SHP77 (cell line): ENCODE measurements around the gene FOXA1.

Experiments
- DNase-seq, 2 experiments: peaks; one replicate each; lab custom pipeline; 2025; lab: John Stamatoyannopoulos, UW

Gene FOXA1

DNA sequence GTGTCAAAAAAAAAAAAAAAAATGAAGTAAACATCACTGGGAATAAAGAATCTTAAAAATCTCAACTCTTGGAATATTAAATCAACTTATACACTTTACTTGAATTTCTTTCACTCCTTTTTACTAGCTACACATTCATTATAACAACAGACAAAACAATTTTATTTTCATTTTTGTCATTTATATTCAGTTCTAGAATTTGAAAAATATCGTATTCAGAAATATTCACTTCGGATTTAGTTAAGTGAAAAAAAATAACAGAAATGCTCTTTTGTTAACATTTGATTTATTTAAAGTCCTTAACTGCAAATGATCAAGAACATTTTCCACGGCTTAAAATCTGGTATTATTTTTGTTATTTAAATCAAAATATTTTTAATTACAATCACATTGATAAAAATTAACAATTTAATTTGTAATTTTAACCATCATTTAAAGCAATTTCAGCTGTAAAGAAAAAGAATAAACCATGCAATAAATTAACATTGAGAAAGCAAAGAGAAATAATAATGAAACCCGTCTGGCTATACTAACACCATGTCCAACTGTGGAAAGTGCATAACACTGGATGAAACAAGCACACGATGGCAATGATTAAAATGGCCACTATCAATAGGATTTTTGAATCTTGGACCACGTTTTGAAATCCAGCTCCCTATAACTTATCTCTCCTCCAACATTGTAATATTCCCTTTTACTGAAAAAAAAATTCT is 5.2 kb downstream of the FOXA1 start:
- DNase-seq: peak; percentile 46 to 48

DNA sequence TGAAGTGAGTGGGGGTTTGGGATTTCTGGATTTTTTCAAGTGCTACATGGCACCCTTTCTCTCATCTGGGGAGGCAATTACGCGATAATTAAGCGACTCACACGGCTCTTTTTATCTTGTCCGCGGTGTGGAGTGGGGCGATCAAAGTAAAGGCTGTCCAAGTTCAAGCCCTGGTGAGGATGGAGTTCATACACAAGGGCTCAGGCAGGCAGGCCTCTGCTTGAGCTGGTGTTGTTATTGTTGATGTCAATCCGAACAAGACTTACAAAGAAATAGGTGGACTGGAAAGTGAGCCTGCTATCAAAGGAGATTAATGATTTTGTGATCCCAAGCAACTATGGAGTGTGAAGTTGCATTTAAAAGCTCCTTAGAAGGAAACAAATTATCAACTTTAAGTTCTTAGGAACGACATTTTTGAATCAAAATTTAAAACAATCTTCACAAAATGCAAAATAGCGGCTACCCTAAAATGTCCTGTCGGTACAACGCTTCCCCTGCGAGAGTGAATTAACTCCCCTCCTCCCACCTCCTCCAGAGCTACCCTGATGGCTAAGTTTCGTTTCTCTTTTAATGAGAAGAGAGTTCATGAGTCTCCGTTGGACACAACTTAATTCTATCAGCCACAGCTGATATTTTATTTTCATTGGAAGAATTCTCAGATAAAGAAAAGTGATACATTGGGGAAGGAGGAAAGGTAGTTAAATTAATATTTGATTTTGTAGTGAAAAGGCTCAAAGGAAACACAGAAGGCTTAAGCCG is 5.9 kb downstream of the FOXA1 start:
- peak; percentile 59 to 60 for DNase-seq

DNA sequence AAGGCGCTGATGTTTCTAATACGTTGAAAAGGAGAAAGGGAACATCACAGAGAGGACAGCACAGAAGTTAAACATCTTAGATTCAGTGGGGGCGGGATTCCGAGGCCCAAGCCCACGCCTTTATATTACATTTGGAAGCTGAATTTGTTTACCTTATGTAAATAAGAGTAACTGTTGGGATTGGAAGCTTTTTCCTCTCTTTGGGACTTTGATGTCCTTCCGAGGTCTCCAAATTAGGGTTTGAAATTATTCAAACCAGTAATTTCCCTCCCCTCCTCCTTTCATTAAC is 6.4 kb downstream of the FOXA1 start:
- DNase-seq: no peak

DNA sequence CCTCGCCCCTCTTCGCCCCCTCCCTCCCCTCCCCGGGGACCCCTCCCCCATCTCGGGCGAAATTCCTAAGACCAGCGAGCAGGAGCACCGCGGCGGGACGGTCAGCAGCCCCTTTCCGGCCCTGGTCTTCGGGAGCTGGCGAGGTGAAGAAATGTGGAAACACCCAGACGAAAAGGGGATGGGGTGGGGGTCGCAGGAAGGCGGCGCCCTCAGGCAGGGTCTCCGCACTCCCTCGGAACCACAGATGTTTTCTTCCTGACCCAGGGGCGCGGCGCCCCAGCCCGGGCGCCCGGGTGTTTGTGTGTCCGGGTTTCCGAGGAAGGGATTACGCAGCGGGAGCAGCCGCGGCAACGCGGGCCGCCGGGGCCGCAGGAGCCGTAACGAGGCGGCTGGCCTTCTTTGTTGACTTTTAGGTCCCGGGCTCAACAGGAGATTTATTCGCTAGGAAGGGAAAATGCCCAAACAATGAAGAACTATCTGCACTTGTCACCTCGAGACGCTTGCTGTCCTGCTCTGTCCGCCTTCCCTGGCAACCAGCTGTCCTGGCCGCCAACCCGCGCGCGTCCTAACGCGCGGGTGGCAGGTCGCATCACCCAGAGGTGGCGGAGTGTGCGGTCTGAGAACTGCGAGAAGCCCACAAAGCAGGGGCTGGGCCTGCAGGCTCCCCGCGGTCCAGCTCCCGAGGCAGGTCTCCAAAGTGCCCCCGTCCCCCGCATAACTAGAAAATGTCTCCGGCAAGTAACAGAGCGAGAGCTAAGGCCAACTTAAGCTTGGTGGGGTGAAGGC is 7.0 kb downstream of the FOXA1 start:
- DNase-seq: peak; percentile 67 to 82

DNA sequence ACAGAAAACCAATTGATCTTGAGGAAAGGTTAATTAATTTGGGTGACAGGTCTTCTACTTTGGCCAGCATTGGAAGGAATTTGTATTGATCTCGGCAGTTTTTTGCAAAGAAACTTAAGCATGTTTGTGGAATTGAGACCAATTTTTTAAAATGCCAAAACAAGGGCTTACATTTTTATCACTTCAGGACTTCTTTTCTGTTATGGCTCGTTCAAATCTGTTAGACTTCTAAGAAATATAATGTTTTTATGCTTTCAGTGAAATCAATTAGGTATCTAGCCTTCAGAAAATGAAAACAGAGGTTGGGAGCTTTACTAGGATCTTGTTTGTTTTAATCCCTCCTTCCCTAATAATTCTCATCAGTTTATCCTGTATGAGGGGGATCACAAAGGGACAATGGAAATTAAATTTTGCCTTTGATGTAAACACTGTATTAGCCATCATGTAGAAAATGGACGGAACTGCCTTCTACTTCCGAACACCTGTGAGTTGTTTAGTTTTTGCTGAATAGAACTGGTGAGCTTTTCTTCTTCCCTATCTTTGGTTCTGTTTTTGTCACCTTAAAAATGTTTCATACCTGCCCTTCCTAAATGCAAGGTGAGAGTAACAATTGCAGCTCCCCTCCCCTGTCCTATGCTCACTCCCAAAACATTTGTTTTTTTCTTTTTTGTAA is 7.8 kb downstream of the FOXA1 start:
- peak in 1 of 2 experiments; percentile 25 for DNase-seq

DNA sequence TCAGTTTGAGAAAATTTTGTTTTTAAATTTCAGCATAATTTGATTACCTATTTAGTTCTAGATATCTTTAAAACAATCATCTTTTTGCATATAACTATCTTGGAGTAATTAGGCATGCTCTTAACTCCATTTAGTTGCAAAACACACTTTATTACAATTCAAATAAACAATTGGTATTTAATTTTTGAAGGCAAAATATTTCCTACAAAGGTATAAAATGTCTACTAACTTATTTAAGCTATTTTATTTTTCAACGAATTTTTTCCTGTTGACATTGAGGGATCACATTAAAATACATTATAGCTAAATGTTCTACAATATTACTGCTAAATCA is 8.3 kb downstream of the FOXA1 start:
- DNase-seq: no peak

DNA sequence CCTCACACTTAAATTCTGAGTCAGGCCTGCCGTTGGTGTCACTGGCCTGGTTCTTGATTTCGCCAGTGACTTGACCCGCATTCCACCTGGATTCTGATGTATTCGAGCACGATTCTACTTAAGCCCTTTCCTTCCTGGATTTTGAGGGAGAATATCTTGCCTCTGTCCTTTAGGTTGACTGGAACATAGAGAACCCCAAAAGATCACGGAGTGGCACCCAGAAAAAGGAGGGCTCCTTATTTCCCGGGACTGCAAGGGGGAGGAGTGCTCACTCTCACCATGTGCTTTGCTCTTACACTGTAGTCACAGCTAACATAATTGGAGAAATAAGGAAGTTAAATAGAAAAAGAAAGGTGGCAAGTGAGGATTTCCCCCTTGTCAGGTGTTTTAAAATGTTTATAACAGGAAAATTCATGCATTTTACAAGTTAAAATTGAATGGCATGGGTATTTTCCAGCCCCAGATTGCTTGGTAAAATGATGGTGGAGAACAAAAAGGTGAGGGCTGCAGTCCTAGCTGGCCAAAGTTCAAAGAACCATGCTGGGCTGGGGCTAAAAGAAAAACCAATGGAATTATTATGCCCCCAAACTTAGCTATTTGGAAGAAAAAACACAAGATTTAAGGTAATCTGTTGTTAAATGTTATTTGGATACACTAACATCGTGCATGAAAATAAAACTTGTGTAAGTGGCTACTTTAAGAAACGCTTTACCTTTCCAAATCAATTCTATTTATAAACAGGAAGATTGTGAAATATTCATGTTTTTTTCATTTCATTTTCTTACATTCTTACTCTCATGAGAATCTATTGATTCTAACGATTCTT is 8.9 kb downstream of the FOXA1 start:
- peak; percentile 30 to 38 for DNase-seq

DNA sequence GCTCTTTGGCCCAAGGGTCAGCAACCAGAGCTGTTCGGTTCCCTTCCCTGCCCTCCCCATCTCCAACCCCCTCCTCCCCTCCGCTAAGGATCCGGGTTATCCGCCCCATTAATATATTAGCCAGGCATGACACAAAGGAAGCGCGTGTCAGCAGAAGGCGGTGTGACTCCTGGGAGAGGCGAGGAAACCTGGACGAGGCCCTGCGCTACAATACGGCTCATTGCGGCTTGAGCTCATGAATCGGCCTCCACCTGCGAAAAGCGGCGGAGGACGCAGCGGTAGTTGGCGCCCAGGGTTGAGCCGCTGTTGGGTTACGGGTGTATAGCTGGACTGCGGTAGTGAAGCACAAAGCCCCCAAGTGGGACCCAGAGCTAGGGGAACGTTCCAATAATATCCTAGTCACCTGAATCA is 9.9 kb downstream of the FOXA1 start:
- DNase-seq: no peak

DNA sequence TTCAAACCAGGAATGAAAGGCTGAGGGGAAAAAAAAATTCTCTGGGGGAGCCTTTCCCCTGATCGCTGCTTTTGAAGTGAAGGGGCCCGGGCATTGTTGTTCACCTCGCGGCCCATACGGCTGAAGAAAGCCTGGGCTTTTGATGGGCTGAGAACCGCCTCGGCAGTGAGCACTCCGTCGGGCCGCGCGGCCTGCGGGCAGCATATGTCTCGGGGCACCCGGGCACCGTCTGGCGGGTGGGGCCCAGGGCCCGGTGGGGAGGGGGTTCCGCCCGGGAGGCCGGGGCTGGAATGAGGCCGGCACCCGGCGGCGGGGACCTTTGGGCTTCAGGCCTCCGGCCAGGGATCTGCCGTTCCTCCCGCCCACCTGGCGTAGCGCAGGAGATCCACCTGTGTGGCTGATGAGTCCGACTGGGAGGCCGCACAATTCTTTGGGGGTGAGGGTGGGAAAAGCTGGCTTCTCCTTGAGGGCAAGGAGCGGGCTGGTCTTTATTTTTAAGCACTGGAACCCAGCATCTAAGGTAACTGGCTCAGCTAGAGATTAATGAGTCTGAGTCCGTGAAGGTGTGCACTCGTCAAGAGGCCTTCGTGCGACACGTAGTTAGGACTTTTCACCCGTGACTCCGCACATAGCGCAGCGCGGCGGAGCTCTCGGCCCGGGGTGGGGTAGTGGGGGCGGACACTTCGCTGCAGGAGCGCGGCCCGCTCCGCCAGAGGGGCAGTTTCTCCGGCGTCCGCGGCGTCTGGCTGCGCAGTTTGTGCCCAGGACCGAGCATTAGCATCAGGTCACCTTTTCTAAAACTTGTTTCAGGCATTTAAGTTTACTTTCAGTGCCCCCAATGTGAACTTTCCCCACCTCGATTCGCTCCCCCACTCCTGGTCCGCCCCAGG is 10.6 kb downstream of the FOXA1 start:
- DNase-seq: peak in 1 of 2 experiments; percentile 41

DNA sequence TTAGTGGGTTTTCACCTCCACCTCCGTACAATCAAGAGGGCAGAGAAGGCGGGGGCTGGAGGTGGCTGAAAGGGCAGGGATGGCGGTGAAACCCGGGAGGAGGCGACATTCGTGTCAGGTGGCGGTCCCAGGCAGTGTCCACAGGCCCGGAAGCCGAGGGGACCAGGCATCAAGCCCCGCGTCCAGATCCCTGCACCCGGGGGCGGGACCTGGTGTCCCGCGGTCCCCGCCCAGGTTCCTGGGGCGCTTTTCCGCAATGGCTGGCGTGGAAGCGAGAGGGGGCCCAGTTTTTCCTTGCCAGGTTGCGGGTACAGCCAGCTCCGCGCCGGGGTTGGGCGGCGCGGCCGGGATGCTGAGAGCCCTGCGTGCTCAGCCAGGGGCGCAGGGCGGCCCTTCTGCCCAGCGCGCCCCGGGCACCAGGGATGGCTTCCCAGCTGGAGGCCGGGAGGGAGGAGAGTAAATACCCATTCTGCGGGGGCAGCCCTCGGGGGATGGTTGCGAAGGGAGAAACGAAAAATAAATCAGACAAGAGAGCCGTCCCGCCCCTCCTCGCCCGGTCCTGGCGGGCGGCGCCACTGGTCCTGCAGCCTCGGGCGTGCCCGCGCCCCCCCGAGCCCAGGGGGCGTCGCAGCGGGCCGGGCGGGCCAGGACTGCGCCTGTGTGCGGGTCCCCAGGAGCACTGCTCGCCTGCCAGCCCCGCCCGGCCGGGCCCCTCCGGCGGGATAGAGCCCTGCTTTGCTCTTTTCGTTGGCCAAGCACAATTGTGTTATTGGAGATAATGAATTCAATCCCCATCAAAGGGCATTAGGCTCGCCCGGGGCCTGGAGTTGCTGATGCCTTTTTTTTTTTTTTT is 11.5 kb downstream of the FOXA1 start:
- DNase-seq: peak; percentile 74 to 89

DNA sequence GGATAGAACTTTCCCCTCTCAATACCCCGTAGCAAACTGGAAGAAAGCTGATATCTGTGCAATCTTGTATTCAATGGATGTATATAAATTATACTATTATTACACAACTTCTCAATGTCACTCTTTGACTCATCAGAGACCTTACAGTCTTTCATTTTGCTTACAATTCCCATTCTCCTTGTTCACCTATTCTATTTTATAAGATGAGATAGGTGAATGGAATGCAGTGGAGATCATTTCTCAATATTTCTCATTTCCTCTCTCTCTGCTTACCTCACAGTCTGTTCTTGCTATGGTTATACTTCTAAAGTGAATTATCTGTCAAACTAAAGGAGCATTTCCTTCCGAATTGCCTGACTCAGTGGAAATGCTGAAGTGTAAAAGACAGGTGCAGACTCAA is 14.9 kb downstream of the FOXA1 start:
- DNase-seq: no peak

DNA sequence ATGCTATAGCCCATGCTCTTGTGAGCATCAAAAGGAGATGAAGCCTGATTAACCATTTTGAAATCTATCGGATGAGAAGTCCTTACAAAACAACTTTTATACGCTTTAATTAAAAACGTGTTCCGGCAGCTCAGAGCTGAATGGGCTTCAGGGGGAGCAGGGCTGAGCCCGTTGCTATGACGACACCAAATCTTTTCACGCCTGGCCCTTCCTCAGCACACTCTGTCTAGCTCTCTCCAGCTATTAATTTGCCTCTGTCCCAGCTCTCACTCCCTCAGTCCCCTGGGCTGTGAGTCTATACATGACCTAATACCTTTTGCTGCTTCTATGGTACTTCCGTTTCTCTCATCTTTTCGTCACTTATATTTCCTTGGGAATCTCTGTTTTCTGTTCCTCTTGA is 15.8 kb downstream of the FOXA1 start:
- no peak for DNase-seq

DNA sequence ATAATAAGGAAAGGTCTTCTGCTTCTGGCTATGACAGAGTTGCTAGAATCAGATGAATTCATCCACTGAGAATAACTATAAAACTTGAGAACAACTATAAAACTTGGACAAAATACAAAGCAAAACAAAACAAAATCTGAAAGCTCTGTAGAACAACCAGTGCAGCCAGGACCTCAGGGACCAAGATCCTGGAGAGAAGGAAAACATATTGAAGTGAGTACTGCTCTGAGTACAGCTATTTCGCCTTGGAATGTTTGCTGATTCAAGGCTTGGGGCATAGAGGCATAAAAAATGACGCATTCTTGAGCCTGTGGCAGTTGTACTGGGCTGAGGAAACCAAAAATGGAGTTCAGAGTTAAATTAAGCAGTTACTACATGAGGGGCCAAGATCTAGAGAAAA is 21.7 kb downstream of the FOXA1 start:
- DNase-seq: no peak

DNA sequence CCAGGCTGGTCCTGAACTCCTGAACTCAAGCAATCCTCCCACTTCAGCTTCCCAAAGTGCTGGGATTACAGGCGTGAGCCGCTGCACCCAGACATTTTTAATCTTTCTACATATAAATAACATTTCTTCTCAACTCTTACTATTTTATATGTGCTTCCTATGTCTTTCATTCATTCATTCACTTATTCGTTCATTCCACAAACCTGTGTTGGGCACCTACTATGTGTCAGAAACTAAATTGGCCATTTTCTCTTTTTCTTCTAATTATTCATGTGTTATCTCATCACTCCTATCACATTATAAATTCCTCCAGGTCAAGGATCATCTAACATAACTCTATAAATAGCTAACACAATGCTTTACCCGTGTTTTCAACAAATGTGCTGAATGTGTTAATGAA is 23.7 kb downstream of the FOXA1 start:
- DNase-seq: no peak

DNA sequence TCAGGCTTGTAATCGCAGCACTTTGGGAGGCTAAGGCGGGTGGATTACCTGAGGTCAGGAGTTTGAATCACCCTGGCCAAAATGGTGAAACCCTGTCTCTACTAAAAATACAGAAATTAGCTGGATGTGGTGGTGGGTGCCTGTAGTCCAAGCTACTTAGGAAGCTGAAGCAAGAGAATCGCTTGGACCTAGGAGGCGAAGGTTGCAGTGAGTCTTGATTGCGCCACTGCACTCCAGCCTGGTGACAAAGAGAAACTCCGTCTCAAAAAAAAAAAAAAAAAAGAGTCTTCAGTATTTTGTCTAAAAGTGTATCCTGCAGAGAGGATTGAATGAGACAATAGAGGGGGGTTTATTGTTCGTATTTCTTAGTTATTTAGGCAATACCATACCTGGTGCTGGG is 25.3 kb downstream of the FOXA1 start:
- DNase-seq: no peak

DNA sequence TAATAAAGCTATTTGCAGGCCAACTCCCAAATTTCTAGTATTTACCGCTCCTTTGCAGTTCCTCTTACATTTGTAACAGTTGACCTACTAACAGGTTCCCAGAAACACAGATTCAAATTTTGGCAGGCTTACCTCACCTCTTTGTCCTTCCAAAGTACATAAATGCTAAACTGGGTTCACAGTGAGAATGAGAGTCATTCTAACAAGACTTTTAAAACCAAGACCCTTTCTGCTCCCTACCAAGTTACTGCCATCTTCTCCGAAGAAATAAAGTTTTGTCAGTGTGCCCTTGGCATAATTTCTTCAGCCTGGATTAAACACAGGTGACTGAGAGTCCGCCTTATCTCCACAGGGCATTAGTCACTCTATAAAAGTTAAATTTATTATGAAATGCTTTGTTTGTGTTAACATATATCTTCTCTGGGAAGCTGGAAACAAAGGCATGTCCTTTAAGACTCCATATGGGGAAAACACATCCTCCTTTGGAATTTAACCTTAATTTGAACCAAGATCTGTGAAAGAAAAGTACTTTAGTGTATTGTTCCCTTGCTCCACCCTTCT is 28.2 kb downstream of the FOXA1 start:
- DNase-seq: no peak

DNA sequence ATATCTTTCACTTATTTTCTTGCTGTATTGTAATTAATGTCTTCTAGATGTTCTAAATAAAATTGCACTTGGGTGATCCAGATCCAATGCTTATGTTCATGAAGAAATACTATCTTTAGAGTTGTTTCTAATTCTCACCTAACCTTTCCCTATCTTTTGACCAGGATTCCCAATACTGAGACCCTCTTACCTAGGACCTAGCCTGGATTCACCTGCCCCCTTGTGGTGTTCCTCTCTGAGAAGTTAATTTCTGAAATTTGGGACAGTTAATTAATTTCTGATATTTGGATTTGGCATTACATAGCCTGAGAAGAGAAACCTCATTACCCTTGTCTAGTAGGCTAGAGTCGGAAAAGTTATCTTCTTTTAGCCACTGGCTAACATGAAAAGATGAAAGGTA is 29.5 kb downstream of the FOXA1 start:
- DNase-seq: peak; percentile 24 to 35

DNA sequence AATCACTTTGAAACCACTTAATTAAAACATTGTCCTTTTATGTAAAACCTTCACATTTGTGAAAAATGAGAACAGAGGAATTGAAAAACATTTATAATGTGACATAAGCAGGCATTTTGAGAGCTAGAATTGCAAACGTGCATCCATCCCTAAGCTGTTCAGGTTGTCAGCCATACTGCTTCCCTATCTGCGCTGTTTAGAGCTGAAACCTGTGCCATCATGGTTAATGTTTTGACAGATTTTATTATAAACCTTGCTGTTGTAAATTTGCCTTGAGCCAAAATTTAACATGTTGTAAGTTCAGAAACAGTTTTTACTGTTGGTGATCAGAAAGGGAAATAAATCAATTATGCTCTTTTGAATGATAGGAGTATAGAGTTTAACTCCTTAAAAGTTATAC is 31.9 kb downstream of the FOXA1 start:
- DNase-seq: no peak

DNA sequence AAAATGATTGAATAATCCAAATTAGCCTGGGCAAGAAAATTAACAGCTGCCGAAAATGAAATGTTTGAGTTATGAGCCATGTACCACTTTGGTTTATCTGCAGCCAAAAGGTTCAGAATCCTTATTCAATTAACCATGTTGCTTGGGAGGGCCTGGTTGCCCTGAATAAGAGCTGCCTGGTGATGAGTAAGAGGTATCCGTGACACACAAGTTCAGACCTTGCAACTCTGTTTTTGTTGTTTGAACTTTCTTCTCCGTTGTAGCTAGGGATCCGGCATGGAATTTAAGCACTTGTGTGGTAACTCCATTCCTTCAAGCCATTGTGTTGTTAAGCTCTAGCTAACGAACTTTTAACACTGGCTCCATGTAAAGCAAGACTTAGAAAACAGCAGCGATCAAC is 35.7 kb downstream of the FOXA1 start:
- DNase-seq: no peak
